ENCODE results near the gene NSUN7.
A peak's percentile ranks its signal among the peaks of the same experiment; 100 is the strongest.

DNA sequence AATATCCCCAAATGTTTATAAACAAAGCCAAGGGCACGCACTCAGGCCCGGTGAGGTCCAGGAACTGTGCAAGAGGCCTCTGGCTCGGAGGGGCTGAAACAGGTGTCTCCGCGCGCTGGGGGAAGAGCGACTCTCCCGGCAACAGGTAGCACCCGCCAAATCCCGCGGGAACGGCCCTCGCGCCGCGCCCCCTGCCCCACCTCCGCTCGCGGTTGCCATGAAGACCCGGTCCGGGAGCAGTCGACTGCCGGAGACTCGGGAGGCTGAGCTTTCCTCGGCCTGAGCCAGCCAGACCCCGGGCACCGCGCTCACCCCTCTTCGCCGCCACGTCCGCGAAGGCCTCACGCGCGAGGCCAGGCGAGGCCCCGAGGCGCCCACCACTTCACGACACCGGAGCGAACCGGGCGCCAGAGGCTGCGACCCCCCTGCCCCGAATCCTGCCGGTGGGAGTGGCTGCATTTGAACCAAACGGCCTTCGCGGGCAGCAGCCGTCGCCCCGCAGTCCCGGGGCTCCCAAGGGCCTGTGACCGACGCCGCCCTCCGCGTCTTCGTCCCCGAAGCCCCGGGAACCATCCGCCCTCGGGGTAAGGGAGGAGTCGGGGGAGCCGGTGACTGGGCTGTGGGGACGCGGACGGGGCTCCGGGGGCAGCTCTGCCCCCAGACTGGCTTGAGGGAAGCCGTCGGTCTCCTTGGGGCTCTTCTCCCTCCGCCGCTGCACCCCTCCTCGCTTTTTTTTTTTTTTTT lies at the start of gene NSUN7:
- TF ChIP-seq, protein P1, sequence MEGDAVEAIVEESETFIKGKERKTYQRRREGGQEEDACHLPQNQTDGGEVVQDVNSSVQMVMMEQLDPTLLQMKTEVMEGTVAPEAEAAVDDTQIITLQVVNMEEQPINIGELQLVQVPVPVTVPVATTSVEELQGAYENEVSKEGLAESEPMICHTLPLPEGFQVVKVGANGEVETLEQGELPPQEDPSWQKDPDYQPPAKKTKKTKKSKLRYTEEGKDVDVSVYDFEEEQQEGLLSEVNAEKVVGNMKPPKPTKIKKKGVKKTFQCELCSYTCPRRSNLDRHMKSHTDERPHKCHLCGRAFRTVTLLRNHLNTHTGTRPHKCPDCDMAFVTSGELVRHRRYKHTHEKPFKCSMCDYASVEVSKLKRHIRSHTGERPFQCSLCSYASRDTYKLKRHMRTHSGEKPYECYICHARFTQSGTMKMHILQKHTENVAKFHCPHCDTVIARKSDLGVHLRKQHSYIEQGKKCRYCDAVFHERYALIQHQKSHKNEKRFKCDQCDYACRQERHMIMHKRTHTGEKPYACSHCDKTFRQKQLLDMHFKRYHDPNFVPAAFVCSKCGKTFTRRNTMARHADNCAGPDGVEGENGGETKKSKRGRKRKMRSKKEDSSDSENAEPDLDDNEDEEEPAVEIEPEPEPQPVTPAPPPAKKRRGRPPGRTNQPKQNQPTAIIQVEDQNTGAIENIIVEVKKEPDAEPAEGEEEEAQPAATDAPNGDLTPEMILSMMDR (IDR thresholded peaks at IDR 0.05): peak in 1 of 7 experiments; percentile 11
- peak; percentile 47 to 78 (median 78) for TF ChIP-seq POLR2A (IDR thresholded peaks at IDR 0.05)

Measured in body of pancreas (tissue), 4 donors.